HepG2 (cell line): ENCODE data around the gene GATA5.

Experiments used
- CEBPZ ChIP-seq: IDR thresholded peaks from 2 replicates; pipeline ENCODE4 v1.6.1; 2012; ENCODE audit warnings: low read length, improper control_type of control experiment
- ELF1 ChIP-seq: sonication (generic); formaldehyde crosslinking; IDR thresholded peaks from 2 replicates; pipeline ENCODE4 v1.4.0; 2020; ENCODE audit warnings: missing genetic modification reagents
- ELF3 ChIP-seq: IDR thresholded peaks from 2 replicates; pipeline ENCODE4 v1.6.1; 2016; ENCODE audit warnings: missing genetic modification reagents, missing compliant biosample characterization
- PCBP2 ChIP-seq: fragments of 200-400 bp; formaldehyde crosslinking; optimal IDR thresholded peaks from 2 replicates; pipeline ENCODE3; 2018; ENCODE audit warnings: low read length, low read depth; ENCODE audit not compliant: poor library complexity, severe bottlenecking
- RNF2 ChIP-seq: fragments of 450-650 bp; conservative IDR thresholded peaks from 2 replicates; pipeline ENCODE4 v1.6.1; 2016; ENCODE audit warnings: low read depth
- SMAD9 ChIP-seq: sonication (generic); formaldehyde crosslinking; IDR thresholded peaks from 2 replicates; pipeline ENCODE4 v1.5.1; 2020; ENCODE audit warnings: mild to moderate bottlenecking, missing genetic modification reagents

DNA sequence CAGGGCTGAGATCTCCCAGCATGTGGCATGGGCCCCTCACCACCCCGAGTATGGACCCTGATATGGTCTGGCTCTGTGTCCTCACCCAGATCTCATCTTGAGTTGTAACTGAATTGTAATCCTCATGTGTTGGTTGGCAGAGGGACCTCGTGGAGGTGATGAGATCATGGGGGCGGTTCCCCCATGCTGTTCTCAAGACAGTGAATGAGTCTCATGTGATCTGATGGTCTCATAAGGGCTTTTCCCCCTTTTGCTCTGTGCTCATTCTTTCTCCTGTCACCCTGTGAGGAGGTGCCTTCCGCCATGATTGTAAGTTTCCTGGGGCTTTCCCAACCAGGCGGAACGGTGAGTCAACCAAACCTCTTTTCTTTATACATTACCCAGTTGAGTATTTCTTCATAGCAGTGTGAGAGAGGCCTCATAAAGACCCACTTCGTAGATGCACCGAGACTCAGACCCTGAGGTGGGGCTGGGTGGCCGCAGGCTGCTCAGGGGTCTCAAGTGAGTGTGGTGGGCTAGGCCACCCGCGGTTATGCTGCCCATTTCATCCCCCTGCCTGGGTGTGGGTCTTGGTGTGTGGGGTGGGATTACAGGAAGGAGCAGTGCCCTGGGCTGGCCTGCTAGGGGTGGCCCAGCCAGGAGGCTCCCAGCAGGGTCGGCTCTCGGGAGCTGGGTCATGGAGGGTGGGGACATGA is 26.2 kb upstream of the GATA5 start:
- no peak for TF ChIP-seq ELF1
- TF ChIP-seq CEBPZ: no peak
- no peak for TF ChIP-seq PCBP2
- no peak for TF ChIP-seq ELF3 (CRISPR knock-in tag)
- no peak for TF ChIP-seq SMAD9 (CRISPR knock-in tag)
- no peak for TF ChIP-seq RNF2
